ENCODE data around the gene FAM227B.

- no peak for TF ChIP-seq EZH2 (IDR thresholded peaks at IDR 0.05; ENCODE audit: low read length)
- no peak for TF ChIP-seq CTCF (optimal IDR thresholded peaks at IDR 0.05 in 1 of 3, IDR thresholded peaks at IDR 0.05 in 1 of 3, conservative IDR thresholded peaks at IDR 0.05 in 1 of 3; ENCODE audit: extremely low read depth in 1 of 3, insufficient read depth in 2 of 3, low read length in 3 of 3)
Measured at GRCh38 chr15:49297584-49297983, 323.0 kb downstream of the FAM227B start.
